SIG-M5 treated with dmso at 0.1 percent for 504 hours (cell line): ENCODE measurements around the gene DCUN1D2.
A peak's percentile ranks its signal among the peaks of the same experiment; 100 is the strongest.
"Not testable (repeated sequence)": the region's sequence is repeated elsewhere in the genome, so short reads cannot be mapped to it uniquely, and the experiment has no call there.

Experiments used
- DNase-seq: peaks from one replicate; lab custom pipeline; 2025; ENCODE audit not compliant: unreplicated experiment; lab: John Stamatoyannopoulos, UW

DCUN1D2 gene

DNA sequence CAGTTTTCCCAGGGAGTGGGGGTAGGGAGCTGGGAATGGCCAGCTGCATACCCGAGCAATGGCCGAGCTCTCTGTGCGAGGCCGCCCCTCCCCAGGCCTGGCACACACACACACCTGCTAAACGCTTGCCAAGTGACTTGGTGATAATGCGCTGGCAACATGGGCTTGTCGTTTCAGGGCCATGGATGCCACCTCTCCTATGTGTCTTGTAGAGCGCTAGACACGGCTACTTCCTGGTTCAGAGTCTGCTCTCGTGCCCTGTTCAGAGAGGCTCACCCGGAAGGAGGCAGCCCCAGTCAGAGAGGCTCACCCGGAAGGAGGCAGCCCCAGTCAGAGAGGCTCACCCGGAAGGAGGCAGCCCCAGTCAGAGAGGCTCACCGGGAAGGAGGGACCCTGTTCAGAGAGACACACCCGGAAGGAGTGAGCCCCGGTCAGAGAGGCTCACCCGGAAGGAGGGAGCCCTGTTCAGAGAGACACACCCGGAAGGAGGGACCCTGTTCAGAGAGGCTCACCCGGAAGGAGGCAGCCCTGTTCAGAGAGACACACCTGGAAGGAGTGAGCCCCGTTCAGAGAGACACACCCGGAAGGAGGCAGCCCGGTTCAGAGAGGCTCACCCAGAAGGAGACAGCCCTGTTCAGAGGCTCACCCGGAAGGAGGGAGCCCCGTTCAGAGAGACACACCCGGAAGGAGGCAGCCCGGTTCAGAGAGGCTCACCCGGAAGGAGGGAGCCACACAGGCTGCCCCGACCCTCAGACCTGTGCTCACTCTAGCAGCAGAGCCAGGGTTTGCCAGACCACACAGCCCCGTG is 41.4 kb downstream of the DCUN1D2 start:
- peak; percentile 38 for DNase-seq

DNA sequence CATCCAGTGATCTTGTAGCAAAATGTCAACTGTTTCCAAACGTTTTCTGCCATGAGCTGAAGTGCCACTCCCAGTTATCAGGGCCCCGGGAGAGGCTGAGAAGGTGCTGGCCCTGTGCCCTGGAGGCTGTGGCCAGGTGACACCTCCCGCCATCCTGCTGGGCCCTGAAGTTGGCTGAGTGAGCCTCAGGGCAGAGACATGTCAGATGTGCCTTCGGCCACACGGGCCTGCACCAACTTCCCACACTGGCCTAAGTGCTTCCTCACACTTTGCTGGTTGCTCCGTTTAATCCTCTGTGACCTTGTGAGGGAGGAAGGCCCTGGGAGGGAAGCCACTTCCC is 42.0 kb downstream of the DCUN1D2 start:
- no peak for DNase-seq

DNA sequence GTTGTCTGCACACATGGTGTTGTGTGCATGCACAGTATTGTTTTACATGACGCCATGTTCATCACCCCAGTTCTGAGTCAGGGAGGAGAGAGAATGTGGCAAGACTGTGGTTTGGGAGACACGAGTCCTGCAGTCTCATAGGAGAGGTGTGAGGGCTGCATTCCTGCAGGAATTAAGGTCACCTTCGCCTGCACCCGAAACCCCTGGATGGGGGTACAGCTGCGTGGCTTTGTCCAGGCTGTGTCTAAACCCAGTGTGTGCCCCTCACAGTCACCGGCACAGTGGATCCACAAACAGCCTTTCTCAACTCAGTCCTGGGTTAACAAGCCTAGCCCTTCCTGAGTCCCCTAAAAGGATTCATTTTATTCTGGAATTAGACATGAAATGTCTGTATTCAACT is 42.9 kb downstream of the DCUN1D2 start:
- DNase-seq: no peak

DNA sequence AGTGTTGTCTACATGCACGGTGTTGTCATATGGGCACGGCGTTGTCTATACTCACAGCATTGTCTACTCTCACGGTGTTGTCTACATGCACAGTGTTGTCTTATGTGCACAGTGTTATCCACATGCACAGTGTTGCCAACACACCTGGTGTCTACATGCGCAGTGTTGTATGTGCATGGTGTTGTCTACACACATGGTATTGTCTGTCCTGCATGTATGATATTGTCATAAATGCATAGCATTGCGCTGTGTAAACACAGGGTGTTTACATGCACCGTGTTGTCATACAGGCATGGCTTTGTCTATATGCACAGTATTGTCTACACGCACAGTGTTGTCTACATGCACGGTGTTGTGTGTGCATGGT is 44.0 kb downstream of the DCUN1D2 start:
- DNase-seq: no peak

DNA sequence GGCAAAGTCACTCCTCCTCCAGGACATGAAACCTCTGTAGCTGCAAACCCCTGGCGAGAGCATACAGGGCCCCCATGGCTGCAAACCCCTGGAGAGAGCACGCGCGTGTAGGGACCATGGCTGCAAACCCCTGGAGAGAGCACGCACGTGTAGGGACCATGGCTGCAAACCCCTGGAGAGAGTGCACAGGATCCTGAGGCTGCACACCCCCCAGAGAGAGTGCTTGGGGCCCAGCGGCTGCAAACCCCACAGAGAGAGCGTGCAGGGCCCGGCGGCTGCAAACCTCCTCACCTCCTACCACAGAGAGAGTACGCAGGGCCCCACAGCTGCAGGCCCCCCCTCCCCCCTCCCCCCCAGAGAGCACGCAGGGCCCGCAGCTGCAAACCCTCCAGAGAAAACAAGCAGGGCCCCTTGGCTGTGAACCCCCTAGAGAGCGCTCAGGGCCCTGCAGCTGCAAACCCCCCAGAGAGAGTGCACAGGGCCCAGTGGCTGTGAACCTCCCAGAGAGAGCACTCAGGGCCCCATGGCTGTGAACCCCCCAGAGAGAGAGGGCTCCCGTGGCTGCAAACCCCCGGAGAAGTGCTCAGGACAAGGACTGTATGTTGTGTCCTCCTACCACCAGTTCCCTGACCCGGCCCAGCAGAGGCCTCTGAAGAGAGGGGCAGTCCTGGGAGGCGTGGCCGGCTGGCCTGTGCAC is 44.6 kb downstream of the DCUN1D2 start:
- no peak for DNase-seq

DNA sequence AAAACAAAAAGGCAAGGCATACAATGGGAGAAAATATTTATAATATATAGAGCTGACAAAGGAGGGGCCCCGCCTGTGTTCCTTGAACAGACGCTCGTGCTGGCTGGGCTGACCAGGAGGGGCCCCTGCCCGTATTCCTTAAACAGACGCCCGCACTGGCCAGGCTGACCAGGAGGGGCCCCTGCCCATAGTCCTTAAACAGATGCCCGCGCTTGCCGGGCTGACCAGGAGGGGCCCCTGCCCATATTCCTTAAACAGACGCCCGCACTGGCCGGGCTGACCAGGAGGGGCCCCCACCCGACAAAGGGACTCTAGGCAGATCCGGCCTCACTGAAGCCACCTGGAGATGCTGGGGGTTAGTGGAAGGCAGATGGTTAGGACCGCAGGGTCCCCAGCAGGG is 46.5 kb downstream of the DCUN1D2 start:
- no peak for DNase-seq

DNA sequence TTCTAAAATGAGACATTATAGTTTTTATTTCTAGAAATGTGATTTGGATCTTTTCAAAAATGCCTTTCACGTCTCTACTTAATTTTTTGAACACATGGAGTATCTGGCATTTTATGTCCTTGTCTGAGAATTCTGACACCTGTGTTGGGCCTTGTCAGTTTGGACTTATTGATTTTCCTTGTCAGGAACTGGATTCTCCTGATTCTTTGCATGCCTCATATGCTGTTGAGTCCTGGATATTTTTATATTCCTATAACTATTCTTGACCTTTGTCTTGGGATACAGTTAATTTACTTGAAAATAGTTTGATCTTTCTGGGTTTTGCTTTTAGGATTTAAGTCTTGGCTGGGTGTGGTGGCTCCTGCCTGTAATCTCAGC is 47.5 kb downstream of the DCUN1D2 start:
- DNase-seq: no peak

DNA sequence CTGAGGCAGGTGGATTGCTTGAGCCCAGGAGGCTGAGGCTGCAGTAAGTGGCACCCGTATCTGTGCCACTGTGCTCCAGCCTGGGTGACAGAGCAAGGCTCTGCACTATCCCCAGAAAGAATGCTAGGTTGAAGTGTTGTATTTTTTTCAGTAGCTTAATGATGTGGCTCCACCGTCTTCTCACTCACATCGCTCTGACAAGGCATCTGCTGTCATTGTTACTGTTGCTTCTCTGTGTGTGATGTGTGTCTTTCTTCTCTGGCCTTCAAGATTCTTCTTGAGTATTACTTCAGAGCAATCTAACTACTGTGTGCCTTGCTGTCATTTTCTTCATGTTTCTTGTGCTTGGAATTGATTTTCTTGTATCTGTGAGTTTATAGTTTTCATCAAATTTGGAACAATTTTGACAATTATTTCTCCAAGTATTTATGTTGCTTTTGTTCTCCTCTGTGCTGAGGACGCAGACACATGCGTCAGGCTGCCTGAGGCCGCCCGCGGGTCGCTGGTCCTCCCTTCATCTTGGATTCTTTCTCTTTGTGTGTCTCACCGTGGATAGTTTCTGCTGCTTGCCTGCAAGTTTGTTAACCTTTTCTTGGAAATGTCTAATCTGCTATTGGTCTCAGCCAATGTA is 48.0 kb downstream of the DCUN1D2 start:
- no peak for DNase-seq

DNA sequence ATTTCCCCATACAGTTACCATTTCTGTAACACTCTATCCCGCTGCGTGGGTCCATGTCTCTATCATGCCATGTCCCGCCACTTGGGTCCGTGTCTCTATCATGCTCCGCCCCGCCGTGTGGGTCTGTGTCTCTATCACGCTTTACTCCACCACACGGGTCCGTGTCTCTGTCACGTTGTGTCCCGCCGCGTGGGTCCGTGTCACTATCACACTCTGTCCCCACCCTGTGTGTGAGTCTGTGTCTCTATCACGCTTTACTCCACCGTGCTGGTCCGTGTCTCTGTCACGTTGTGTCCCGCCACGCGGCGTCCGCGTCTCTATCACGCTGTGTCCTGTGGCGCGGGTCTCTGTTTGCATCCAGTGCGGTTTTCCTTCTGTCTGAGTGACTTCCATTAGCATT is 48.9 kb downstream of the DCUN1D2 start:
- DNase-seq: no peak

DNA sequence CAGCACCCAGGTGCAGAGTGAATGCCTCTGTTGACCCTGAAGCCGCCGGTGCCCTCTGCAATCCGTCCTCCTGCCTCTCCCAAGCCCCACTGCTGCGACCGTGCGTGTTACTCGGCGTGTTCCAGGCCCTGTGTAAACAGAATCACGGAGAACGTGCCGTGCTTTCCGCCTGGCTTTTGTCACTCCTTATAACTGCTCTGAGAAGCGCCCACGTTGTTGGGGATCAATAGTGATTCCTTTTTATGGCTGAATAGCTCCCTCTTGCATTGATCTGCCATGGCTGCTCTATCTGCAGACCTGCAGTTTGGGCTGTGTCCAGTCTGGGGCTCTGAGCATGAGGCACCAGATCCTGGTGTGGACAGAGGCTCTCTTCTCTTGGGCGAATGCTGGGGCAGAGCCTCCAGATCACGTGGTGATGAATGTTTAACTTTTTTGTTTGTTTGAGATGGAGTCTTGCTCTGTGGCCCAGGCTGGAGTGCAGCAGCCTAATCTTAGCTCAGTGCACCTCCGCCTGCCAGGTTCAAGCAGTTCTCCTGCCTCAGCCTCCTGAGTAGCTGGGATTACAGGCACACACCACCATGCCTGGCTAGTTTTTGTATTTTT is 53.0 kb downstream of the DCUN1D2 start:
- no peak for DNase-seq

DNA sequence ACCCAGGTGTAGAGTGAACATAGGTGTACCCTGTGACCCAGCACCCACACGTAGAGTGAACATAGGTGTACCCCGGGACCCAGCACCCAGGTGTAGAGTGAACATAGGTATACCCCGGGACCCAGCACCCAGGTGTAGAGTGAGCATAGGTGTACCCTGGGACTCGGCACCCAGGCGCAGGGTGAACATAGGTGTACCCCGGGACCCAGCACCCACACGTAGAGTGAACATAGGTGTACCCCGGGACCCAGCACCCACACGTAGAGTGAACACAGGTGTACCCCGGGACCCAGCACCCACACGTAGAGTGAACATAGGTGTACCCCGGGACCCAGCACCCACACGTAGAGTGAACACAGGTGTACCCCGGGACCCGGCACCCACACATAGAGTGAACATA is 53.6 kb downstream of the DCUN1D2 start:
- not testable (repeated sequence) for DNase-seq

DNA sequence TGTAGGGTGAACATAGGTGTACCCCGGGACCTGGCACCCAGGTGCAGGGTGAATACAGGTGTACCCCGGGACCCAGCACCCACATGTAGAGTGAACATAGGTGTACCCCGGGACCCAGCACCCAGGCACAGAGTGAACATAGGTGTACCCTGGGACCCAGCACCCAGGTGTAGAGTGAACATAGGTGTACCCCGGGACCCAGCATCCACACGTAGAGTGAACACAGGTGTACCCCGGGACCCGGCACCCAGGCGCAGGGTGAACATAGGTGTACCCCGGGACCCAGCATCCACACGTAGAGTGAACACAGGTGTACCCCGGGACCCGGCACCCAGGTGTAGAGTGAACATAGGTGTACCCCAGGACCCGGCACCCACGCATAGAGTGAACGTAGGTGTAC is 54.6 kb downstream of the DCUN1D2 start:
- DNase-seq: not testable (repeated sequence)

DNA sequence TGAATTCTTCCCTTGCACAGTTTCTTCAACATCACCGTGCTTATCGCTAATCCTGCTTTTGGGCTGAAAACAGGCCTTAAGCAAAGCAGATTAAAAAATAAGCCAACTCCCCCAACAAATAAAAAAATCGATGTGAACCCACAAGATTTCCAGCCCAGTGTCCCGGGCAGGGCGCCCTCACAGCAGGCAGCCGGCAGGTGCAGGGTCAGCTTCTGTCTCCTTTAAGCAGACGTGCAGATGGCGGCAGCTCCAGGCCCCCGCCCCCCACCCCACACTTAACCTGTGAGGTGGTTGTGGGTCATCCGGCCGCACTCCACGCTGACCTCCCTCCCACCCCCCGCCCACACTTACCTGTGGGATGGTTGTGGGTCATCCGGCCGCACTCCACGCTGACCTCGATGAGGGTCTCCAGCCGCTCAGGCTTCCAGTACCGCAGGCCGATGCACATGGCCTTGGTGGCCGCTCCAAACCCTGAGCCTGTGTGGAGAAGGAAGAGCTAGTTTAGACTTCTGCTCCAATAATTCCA is 57.1 kb downstream of the DCUN1D2 start:
- DNase-seq: no peak

DNA sequence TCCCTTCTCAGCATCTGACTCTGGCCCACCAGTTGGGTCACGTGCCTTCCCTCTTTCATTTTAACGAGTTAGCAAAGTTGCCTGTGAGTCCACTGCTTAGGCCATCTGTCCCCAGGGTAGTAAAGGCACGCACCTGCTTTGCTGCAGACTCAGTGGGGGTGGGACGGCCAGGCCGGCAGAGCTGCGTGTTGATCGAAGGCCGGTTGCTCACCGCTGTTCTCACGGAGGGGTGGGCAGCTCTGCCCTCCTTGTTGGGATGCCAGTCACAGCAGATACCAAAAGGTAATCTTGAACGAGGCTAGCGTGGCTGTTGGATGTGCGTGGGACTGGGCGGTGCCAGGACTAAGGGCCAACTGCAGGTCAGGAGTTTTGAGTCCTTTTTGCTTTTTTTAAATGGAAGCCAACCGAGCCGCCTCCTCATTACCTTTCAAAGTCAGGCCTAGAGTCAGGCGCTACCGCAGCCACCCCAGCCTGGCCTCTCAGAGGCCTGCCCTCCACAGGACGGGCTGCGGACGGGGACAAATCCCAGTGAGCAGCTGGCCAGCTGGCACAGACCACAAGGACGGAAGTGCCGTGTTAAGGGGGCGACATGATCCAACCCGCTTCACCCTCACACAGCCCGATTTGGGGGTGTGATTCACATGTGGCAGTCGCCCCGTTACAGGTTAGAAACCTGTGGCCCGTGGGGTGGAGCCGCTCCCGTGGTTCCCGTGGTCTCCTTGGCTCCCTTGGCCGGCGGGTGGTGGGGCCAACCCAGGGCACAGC is 57.8 kb downstream of the DCUN1D2 start:
- no peak for DNase-seq

DNA sequence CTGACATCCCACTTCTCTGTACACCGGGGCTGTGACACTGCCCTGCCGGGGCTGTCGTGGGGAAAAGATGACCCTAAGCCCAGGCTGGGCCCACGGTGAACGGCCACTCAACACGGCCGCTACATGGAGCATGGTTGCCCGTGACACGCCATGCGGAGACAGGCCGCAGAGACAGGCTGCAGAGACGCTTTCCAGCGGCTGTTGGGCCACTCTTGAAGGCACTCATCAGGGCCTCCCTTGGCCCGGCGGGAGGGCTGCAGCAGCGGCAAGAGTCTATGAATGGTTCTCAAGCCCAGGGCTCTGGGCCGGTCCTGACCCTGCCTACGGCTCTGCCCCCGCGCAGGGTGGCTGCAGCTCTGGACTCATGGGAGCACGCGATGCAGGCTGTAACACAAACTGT is 59.3 kb downstream of the DCUN1D2 start:
- DNase-seq: no peak

DNA sequence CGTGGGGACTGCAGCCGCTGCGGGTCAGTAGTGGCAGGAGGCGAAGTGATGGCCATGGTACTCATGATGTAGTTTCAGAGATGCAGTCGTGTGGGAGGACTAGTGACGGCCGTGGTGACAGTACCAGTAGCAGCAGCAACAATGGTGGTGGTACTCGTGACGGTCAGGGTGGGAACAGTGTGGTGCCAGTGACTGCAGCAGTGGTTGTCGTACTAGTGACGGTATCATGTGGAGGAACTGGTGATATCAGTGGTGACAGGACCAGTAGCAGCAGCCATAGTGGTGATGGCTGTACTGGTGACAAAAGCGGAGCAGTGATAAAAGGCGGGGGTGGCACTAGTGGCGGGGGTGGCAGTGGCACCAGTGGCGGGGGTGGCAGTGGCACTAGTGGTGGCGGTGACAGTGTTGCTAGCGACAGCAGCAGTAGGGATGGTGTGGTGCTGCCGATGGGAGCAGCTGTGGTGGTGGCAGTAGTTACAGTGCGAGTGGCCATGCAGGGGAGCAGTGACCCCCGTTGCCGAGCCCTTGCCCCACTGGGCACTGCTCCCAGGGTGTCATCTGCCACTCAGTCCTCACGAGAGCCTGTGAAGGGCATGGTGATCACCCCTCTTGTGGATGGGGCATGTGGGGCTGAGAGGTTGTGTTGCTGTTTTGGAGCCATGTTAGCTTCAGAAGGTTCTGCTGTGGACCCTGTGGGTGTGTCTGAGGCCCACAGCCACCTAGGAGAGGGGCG is 60.0 kb downstream of the DCUN1D2 start:
- no peak for DNase-seq

DNA sequence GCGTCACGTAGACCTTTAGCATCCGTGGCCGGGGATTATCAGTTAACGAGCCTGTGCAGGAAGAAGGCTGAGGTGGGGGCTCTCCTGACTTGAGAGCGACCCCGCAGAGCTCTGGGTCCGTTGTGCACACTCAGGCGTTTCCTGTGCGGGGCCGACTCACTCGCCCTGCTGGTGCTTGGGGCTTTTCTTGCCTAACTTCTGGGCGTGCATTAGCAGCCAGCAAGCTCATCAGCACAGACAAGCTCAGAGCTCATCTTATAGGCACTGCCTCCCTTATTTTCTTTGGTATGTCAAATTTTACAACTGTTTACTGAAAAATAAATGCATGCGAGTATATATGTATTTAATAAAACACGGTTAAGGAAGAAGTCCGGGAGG is 60.9 kb downstream of the DCUN1D2 start:
- no peak for DNase-seq

DNA sequence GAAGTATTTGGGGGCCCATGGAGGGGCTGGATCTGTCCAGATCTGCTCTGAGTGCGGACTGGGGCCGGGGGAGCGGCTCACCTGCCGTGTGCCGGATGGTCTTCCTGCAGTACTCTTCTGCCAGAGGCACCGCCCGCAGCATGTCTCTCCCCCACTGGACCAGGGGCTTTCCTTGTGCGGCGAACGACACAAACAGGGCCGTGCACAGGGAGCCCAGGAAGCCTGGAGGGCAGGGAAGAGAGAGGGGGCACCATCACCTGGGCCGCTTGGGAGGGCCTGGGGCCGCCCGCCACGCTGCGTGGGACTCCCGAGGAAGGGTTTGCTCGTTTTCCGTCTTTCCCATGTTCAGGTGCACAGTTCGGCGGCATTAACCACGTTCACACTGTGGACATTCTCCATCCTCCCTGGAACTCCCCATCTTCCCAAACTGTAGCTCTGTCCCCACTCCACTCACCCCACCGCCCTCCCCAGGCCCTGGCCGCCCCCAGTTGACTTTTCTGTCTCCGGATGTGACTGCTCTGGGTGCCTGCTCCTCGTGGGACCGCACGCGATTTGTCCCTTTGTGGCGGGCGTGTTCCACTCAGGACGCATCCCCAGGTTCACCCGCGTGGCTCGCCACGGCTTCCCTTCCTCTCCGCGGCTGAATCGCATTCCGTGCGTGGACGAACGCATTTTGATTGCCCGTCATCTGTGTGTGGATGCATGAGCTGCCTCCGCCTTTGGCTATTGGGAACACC is 61.5 kb downstream of the DCUN1D2 start:
- no peak for DNase-seq

DNA sequence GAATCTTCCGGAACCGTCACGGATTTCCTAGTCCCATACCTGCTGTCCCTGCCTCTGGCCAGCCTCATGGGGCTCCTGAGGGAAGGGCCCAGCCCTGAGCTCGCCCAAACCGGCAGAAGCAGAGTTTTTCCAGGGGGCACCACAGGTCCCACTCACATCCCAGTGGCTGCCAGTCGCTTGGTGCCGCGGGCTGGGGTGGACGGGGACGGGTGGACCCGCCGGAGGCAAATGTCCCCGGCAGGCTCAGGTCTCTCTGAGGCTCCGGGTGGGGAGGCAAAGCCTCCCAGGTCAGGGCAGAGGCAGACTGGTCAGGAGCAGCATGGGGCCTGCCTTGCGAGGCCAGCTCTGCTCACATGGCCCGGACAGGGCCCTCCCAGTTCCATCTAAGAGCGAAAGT is 62.0 kb downstream of the DCUN1D2 start:
- DNase-seq: no peak
